SJCRH30 (cell line): ENCODE data around the gene KCND3. TPM values are rescaled to one million over a fixed set of nuclear protein-coding genes. Genes with fewer than 3 reads are reported as not detected.
A peak's percentile ranks its signal among the peaks of the same experiment; 100 is the strongest.

Source experiments
- DNase-seq, 2 experiments: peaks; one replicate each; pipeline ENCODE4 v3.0.0-alpha.2; 2015 to 2020
- H3K27ac ChIP-seq: fragments of 250-450 bp; sonication (Bioruptor Pico); 2 replicates; pipeline ENCODE4 v1.5.1; 2020; ENCODE audit warnings: mild to moderate bottlenecking, moderate library complexity
- H3K27me3 ChIP-seq: fragments of 250-450 bp; sonication (Bioruptor Pico); 2 replicates; pipeline ENCODE4 v1.5.1; 2020; ENCODE audit warnings: mild to moderate bottlenecking, moderate library complexity
- H3K36me3 ChIP-seq: fragments of 250-450 bp; sonication (Bioruptor Pico); 2 replicates; pipeline ENCODE4 v1.5.1; 2020; ENCODE audit warnings: mild to moderate bottlenecking, moderate library complexity
- H3K4me1 ChIP-seq: fragments of 250-450 bp; sonication (Bioruptor Pico); 2 replicates; pipeline ENCODE4 v1.5.1; 2020; ENCODE audit warnings: mild to moderate bottlenecking, moderate library complexity
- H3K4me3 ChIP-seq: fragments of 250-450 bp; sonication (Bioruptor Pico); 2 replicates; pipeline ENCODE4 v1.5.1; 2020; ENCODE audit warnings: mild to moderate bottlenecking, moderate library complexity
- H3K9me3 ChIP-seq: fragments of 250-450 bp; sonication (Bioruptor Pico); replicated peaks from 2 replicates; pipeline ENCODE4 v1.5.1; 2020; ENCODE audit warnings: mild to moderate bottlenecking, moderate library complexity
- total RNA-seq: library from RNA; depleted of rRNA; stranded (reverse); fragments of >200 nt; shearing (Covaris generic); gene quantifications from 2 replicates; pipeline ENCODE4 v1.2.3, GENCODE V29; 2014

The KCND3 gene
- total RNA-seq, 1 experiment from 2014 or later = 5.1 TPM

GRCh38 chr1:111834956-111835355, 154.5 kb downstream of the KCND3 start:
- Histone ChIP-seq H3K27me3 (no peaks in the 10 kb centered on the region), H3K4me3 (no peak overlapping the region), H3K36me3 (no peaks in the 10 kb centered on the region), H3K4me1 (no peaks in the 10 kb centered on the region), H3K9me3 (no peaks in the 10 kb centered on the region), H3K27ac (no peak overlapping the region)
- no peak for DNase-seq

- peak; percentile 18 to 52 for DNase-seq
- Histone ChIP-seq H3K4me1 (no peaks in the 10 kb centered on the region; the same call in 1 of the 2 replicates), H3K27ac (no peak overlapping the region), H3K27me3 (no peaks in the 10 kb centered on the region), H3K4me3 (no peak overlapping the region), H3K9me3 (no peaks in the 10 kb centered on the region), H3K36me3 (no peaks in the 10 kb centered on the region)
Measured at GRCh38 chr1:111833334-111833733, 156.1 kb downstream of the KCND3 start.

GRCh38 chr1:111832521-111833155, 156.8 kb downstream of the KCND3 start:
- no peaks in the 10 kb centered on the region for H3K9me3 ChIP-seq
- H3K4me1 ChIP-seq = no peaks in the 10 kb centered on the region; the same call in 1 of the 2 replicates
- no peak overlapping the region for H3K27ac ChIP-seq
- no peak for DNase-seq
- no peak overlapping the region for H3K4me3 ChIP-seq
- no peaks in the 10 kb centered on the region for H3K27me3 ChIP-seq
- no peaks in the 10 kb centered on the region for H3K36me3 ChIP-seq

- no peaks in the 10 kb centered on the region for H3K27me3 ChIP-seq
- no peaks in the 10 kb centered on the region for H3K9me3 ChIP-seq
- H3K27ac ChIP-seq = no peak overlapping the region
- H3K4me3 ChIP-seq = no peak overlapping the region
- no peaks in the 10 kb centered on the region for H3K36me3 ChIP-seq
- no peaks in the 10 kb centered on the region; the same call in 1 of the 2 replicates for H3K4me1 ChIP-seq
- DNase-seq = no peak
Measured at GRCh38 chr1:111831153-111831552, 158.3 kb downstream of the KCND3 start.

- H3K4me3 ChIP-seq = no peak overlapping the region
- no peaks in the 10 kb centered on the region for H3K9me3 ChIP-seq
- no peak overlapping the region for H3K27ac ChIP-seq
- no peaks in the 10 kb centered on the region for H3K36me3 ChIP-seq
- H3K4me1 ChIP-seq = no peaks in the 10 kb centered on the region; the same call in 1 of the 2 replicates
- H3K27me3 ChIP-seq = no peaks in the 10 kb centered on the region
- DNase-seq = no peak
Measured at GRCh38 chr1:111827946-111828345, 161.5 kb downstream of the KCND3 start.

- no peak overlapping the region for H3K4me3 ChIP-seq
- H3K9me3 ChIP-seq = no peaks in the 10 kb centered on the region
- H3K27me3 ChIP-seq = no peaks in the 10 kb centered on the region
- H3K36me3 ChIP-seq = no peaks in the 10 kb centered on the region
- no peak for DNase-seq
- H3K27ac ChIP-seq = no peak overlapping the region
- H3K4me1 ChIP-seq = no peaks in the 10 kb centered on the region; the same call in 1 of the 2 replicates
Measured at GRCh38 chr1:111826278-111826677, 163.2 kb downstream of the KCND3 start.

GRCh38 chr1:111825217-111825616, 164.3 kb downstream of the KCND3 start:
- Histone ChIP-seq H3K4me3 (no peak overlapping the region), H3K27ac (no peak overlapping the region), H3K4me1 (peaks cover 2% of the 10 kb centered on the region; the same call in 1 of the 2 replicates), H3K36me3 (no peaks in the 10 kb centered on the region), H3K9me3 (no peaks in the 10 kb centered on the region), H3K27me3 (no peaks in the 10 kb centered on the region)
- no peak for DNase-seq

GRCh38 chr1:111822138-111822537, 167.3 kb downstream of the KCND3 start:
- Histone ChIP-seq H3K27me3 (no peaks in the 10 kb centered on the region), H3K9me3 (no peaks in the 10 kb centered on the region), H3K4me1 (peaks cover 2% of the 10 kb centered on the region; the same call in 1 of the 2 replicates), H3K27ac (no peak overlapping the region), H3K36me3 (no peaks in the 10 kb centered on the region), H3K4me3 (no peak overlapping the region)
- DNase-seq = no peak

GRCh38 chr1:111821121-111821745, 168.2 kb downstream of the KCND3 start:
- H3K4me1 ChIP-seq = peaks cover 2% of the 10 kb centered on the region; the same call in 1 of the 2 replicates
- H3K27ac ChIP-seq = peak overlapping the region; percentile 8; the same call in 1 of the 2 replicates
- no peaks in the 10 kb centered on the region for H3K36me3 ChIP-seq
- H3K9me3 ChIP-seq = no peaks in the 10 kb centered on the region
- H3K4me3 ChIP-seq = no peak overlapping the region
- peak in 1 of 2 experiments; percentile 41 for DNase-seq
- no peaks in the 10 kb centered on the region for H3K27me3 ChIP-seq

GRCh38 chr1:111819566-111820263, 169.8 kb downstream of the KCND3 start:
- Histone ChIP-seq H3K4me3 (no peak overlapping the region), H3K9me3 (no peaks in the 10 kb centered on the region), H3K27ac (no peak overlapping the region), H3K36me3 (no peaks in the 10 kb centered on the region), H3K4me1 (peaks cover 2% of the 10 kb centered on the region; the same call in 1 of the 2 replicates), H3K27me3 (no peaks in the 10 kb centered on the region)
- DNase-seq = no peak

- Histone ChIP-seq H3K27me3 (no peaks in the 10 kb centered on the region), H3K9me3 (no peaks in the 10 kb centered on the region), H3K4me3 (no peak overlapping the region)
Measured at GRCh38 chr1:111818546-111818945, 170.9 kb downstream of the KCND3 start.

GRCh38 chr1:111818081-111818480, 171.4 kb downstream of the KCND3 start:
- Histone ChIP-seq H3K9me3 (no peaks in the 10 kb centered on the region), H3K27ac (no peak overlapping the region), H3K4me3 (no peak overlapping the region), H3K36me3 (no peaks in the 10 kb centered on the region), H3K4me1 (peaks cover 2% of the 10 kb centered on the region; the same call in 1 of the 2 replicates), H3K27me3 (no peaks in the 10 kb centered on the region)
- no peak for DNase-seq

More at GRCh38 chr1:111818546-111818945, 170.9 kb downstream of the KCND3 start:
- DNase-seq = no peak
- Histone ChIP-seq H3K4me1 (peaks cover 2% of the 10 kb centered on the region; the same call in 1 of the 2 replicates), H3K36me3 (no peaks in the 10 kb centered on the region), H3K27ac (no peak overlapping the region)

- Histone ChIP-seq H3K9me3 (no peaks in the 10 kb centered on the region), H3K36me3 (no peaks in the 10 kb centered on the region), H3K4me3 (no peak overlapping the region), H3K27ac (no peak overlapping the region), H3K27me3 (no peaks in the 10 kb centered on the region), H3K4me1 (no peaks in the 10 kb centered on the region)
- no peak for DNase-seq
Measured at GRCh38 chr1:111814642-111815041, 174.8 kb downstream of the KCND3 start.

- no peak overlapping the region for H3K4me3 ChIP-seq
- H3K36me3 ChIP-seq = no peaks in the 10 kb centered on the region
- no peaks in the 10 kb centered on the region for H3K4me1 ChIP-seq
- H3K9me3 ChIP-seq = no peaks in the 10 kb centered on the region
- no peak for DNase-seq
- H3K27me3 ChIP-seq = no peaks in the 10 kb centered on the region
- H3K27ac ChIP-seq = no peak overlapping the region
Measured at GRCh38 chr1:111814305-111814628, 175.2 kb downstream of the KCND3 start.
